ENCODE measurements around the gene PRRC2C.

DNA sequence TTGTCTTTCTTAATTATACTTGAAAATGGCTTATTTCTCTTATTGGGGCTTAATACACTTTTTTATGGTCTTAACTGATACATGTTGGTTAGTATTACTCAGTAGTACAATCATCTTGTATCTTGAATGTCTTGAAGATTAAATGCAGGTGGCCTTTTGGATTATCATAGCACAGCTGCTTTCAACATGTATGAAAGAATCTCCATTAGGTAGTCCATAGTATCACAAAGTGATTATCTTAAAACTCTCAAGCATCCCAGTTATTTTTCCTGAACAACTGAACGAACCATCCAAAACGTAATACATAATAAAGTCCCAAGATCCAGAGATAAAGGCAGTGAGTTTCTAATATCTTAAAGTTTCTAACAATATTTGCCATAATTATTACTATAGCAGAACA, 85.0 kb downstream of the PRRC2C start:
- TF ChIP-seq, protein P1, sequence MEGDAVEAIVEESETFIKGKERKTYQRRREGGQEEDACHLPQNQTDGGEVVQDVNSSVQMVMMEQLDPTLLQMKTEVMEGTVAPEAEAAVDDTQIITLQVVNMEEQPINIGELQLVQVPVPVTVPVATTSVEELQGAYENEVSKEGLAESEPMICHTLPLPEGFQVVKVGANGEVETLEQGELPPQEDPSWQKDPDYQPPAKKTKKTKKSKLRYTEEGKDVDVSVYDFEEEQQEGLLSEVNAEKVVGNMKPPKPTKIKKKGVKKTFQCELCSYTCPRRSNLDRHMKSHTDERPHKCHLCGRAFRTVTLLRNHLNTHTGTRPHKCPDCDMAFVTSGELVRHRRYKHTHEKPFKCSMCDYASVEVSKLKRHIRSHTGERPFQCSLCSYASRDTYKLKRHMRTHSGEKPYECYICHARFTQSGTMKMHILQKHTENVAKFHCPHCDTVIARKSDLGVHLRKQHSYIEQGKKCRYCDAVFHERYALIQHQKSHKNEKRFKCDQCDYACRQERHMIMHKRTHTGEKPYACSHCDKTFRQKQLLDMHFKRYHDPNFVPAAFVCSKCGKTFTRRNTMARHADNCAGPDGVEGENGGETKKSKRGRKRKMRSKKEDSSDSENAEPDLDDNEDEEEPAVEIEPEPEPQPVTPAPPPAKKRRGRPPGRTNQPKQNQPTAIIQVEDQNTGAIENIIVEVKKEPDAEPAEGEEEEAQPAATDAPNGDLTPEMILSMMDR (conservative IDR thresholded peaks at IDR 0.05) = no peak
- no peak for TF ChIP-seq EZH2 (IDR thresholded peaks at IDR 0.05; ENCODE audit: low read depth)

Data from PC-9 (cell line).